ENCODE data around the gene STXBP2.

STXBP2 gene

GRCh38 chr19:7595466-7596133 lies 41.3 kb upstream of the STXBP2 start, which contains the start of gene CAMSAP3:
Gene CAMSAP3, plus strand, starts transcription at chr19:7595863. Its CDS starts 140 bp downstream, at chr19:7596003.
- Histone ChIP-seq H3K9ac (ENCODE audit: low read length) (no peak within 1 kb of the TSS), H3K79me2 (ENCODE audit: low read length) (no peaks in the 10 kb centered on the region), H3K27me3 (replicated peaks; ENCODE audit: insufficient read depth, low read length) (peaks cover 71% of the 10 kb centered on the region), H3K9me2 (replicated peaks; ENCODE audit: insufficient read depth, low read length) (no peaks in the 10 kb centered on the region), H3K4me3 (ENCODE audit: low read length) (peak within 1 kb of the TSS; percentile 34; the same call in 1 of the 2 replicates), H3K4me1 (ENCODE audit: low read length) (no peaks in the 10 kb centered on the region), H2AFZ (ENCODE audit: low read length) (no peak within 1 kb of the TSS), H4K20me1 (ENCODE audit: insufficient read depth, low read length) (no peaks in the 10 kb centered on the region), H3K4me2 (ENCODE audit: low read depth, low read length) (peak within 1 kb of the TSS; percentile 8; the same call in 1 of the 2 replicates), H3K36me3 (replicated peaks; ENCODE audit: insufficient read depth, low read length) (no peaks in the 10 kb centered on the region), H3F3A (ENCODE audit: insufficient read depth, low read length) (no peaks in the 10 kb centered on the region), H3K9me3 (replicated peaks; ENCODE audit: insufficient read depth, low read length) (no peaks in the 10 kb centered on the region), H3K27ac (ENCODE audit: low read length) (no peak within 1 kb of the TSS)
- TF ChIP-seq EZH2phosphoT487 (IDR thresholded peaks at IDR 0.05; ENCODE audit: low read length) (no peak), EZH2 (optimal IDR thresholded peaks at IDR 0.05; ENCODE audit: low read depth, low read length) (no peak)
- TF ChIP-seq, protein P1, sequence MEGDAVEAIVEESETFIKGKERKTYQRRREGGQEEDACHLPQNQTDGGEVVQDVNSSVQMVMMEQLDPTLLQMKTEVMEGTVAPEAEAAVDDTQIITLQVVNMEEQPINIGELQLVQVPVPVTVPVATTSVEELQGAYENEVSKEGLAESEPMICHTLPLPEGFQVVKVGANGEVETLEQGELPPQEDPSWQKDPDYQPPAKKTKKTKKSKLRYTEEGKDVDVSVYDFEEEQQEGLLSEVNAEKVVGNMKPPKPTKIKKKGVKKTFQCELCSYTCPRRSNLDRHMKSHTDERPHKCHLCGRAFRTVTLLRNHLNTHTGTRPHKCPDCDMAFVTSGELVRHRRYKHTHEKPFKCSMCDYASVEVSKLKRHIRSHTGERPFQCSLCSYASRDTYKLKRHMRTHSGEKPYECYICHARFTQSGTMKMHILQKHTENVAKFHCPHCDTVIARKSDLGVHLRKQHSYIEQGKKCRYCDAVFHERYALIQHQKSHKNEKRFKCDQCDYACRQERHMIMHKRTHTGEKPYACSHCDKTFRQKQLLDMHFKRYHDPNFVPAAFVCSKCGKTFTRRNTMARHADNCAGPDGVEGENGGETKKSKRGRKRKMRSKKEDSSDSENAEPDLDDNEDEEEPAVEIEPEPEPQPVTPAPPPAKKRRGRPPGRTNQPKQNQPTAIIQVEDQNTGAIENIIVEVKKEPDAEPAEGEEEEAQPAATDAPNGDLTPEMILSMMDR (IDR thresholded peaks at IDR 0.05; ENCODE audit: low read length) = no peak
- peak; percentile 19 for DNase-seq

GRCh38 chr19:7596211-7596937 lies 40.5 kb upstream of the STXBP2 start:
- H4K20me1 ChIP-seq (ENCODE audit: insufficient read depth, low read length) = no peaks in the 10 kb centered on the region
- no peak overlapping the region for H3K27ac ChIP-seq (ENCODE audit: low read length)
- H3K9ac ChIP-seq (ENCODE audit: low read length) = no peak overlapping the region
- TF ChIP-seq EZH2 (optimal IDR thresholded peaks at IDR 0.05; ENCODE audit: low read depth, low read length) (peak; percentile 85), EZH2phosphoT487 (IDR thresholded peaks at IDR 0.05; ENCODE audit: low read length) (peak; percentile 62; the same call in 1 of the 2 replicates)
- TF ChIP-seq, protein P1 (IDR thresholded peaks at IDR 0.05; ENCODE audit: low read length) = no peak
- no peak overlapping the region for H3K4me2 ChIP-seq (ENCODE audit: low read depth, low read length)
- no peak for DNase-seq
- no peaks in the 10 kb centered on the region for H3F3A ChIP-seq (ENCODE audit: insufficient read depth, low read length)
- no peaks in the 10 kb centered on the region for H3K79me2 ChIP-seq (ENCODE audit: low read length)
- H2AFZ ChIP-seq (ENCODE audit: low read length) = no peak overlapping the region
- no peaks in the 10 kb centered on the region for H3K9me3 ChIP-seq (replicated peaks; ENCODE audit: insufficient read depth, low read length)
- peaks cover 68% of the 10 kb centered on the region for H3K27me3 ChIP-seq (replicated peaks; ENCODE audit: insufficient read depth, low read length)
- H3K36me3 ChIP-seq (replicated peaks; ENCODE audit: insufficient read depth, low read length) = no peaks in the 10 kb centered on the region
- no peaks in the 10 kb centered on the region for H3K4me1 ChIP-seq (ENCODE audit: low read length)
- H3K4me3 ChIP-seq (ENCODE audit: low read length) = no peak overlapping the region
- H3K9me2 ChIP-seq (replicated peaks; ENCODE audit: insufficient read depth, low read length) = no peaks in the 10 kb centered on the region

DNA sequence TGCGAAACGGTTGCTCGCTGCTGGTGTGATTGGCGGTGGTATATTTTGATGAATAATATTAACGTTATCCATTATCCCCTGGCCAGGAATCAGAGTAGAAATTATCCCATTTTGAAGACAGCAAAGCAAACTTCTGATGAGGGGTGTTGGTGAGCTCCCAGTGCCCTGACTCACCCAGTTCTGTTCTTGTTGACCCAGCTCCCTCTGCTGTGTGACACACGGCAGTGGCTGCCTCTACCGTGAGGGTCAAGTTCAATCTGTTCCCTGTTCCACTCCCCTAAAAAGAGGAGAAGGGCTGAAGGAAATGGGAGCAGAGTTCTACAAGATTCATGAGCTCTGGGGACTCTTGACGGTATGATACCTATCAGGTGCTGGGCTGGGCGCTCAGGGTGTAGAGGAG lies 39.2 kb upstream of the STXBP2 start:
- Histone ChIP-seq H3F3A (ENCODE audit: insufficient read depth, low read length) (no peaks in the 10 kb centered on the region), H3K4me3 (ENCODE audit: low read length) (no peak overlapping the region), H3K9me2 (replicated peaks; ENCODE audit: insufficient read depth, low read length) (no peaks in the 10 kb centered on the region), H3K4me2 (ENCODE audit: low read depth, low read length) (no peak overlapping the region), H3K9ac (ENCODE audit: low read length) (no peak overlapping the region), H3K79me2 (ENCODE audit: low read length) (no peaks in the 10 kb centered on the region), H3K4me1 (ENCODE audit: low read length) (no peaks in the 10 kb centered on the region), H3K27ac (ENCODE audit: low read length) (no peak overlapping the region), H3K36me3 (replicated peaks; ENCODE audit: insufficient read depth, low read length) (no peaks in the 10 kb centered on the region), H3K9me3 (replicated peaks; ENCODE audit: insufficient read depth, low read length) (no peaks in the 10 kb centered on the region), H3K27me3 (replicated peaks; ENCODE audit: insufficient read depth, low read length) (peaks cover 69% of the 10 kb centered on the region), H2AFZ (ENCODE audit: low read length) (no peak overlapping the region), H4K20me1 (ENCODE audit: insufficient read depth, low read length) (no peaks in the 10 kb centered on the region)
- TF ChIP-seq, protein P1 (IDR thresholded peaks at IDR 0.05; ENCODE audit: low read length) = no peak
- no peak for TF ChIP-seq EZH2phosphoT487 (IDR thresholded peaks at IDR 0.05; ENCODE audit: low read length)
- no peak for TF ChIP-seq EZH2 (optimal IDR thresholded peaks at IDR 0.05; ENCODE audit: low read depth, low read length)
- no peak for DNase-seq

All from MM.1S (cell line).